Measurements from ENCODE around the gene DRG2.

Gene DRG2

DNA sequence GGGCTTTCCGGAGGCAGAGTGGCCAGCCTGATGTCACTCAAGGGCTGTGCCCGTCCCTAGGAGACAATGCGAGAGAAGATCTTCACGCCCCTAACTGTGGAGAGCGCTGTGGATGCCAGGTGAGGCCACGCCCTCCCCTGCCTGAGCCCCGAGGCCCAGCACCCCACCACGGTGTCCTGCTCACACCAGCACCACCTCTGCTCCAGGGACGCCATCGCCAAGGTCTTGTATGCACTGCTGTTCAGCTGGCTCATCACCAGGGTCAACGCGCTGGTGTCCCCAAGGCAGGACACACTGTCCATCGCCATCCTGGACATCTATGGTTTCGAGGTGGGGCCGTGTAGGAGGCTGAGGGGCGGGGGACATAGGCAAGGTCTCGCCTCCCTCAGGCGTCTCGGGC is 48.6 kb downstream of the DRG2 start:
- H3K9me3 ChIP-seq (ENCODE audit: low read length): no peaks in the 10 kb centered on the region
- H3K27me3 ChIP-seq (ENCODE audit: insufficient read depth, low read length): 0 out of 2 replicates have a peak, but pooled peaks cover 6% of the 10 kb centered on the region
- no peak overlapping the region for H3K9ac ChIP-seq (ENCODE audit: low read length)
- no peak overlapping the region for H3K4me2 ChIP-seq (ENCODE audit: low read length)
- no peaks in the 10 kb centered on the region for H3K9me2 ChIP-seq (ENCODE audit: low read depth, low read length)
- H3K4me1 ChIP-seq (ENCODE audit: insufficient read depth, low read length, severe bottlenecking): no peaks in the 10 kb centered on the region
- H3K27ac ChIP-seq (ENCODE audit: low read depth, low read length, poor library complexity, severe bottlenecking): no peak overlapping the region
- H3K4me3 ChIP-seq (ENCODE audit: low read depth, low read length, poor library complexity, severe bottlenecking): no peak overlapping the region
- H3K79me2 ChIP-seq (ENCODE audit: insufficient read depth, low read length): no peaks in the 10 kb centered on the region
- no peaks in the 10 kb centered on the region for H3K36me3 ChIP-seq (ENCODE audit: insufficient read depth, low read length)
- TF ChIP-seq EZH2 (IDR thresholded peaks at IDR 0.05; ENCODE audit: borderline replicate concordance, low read length): no peak
- TF ChIP-seq, protein P1, sequence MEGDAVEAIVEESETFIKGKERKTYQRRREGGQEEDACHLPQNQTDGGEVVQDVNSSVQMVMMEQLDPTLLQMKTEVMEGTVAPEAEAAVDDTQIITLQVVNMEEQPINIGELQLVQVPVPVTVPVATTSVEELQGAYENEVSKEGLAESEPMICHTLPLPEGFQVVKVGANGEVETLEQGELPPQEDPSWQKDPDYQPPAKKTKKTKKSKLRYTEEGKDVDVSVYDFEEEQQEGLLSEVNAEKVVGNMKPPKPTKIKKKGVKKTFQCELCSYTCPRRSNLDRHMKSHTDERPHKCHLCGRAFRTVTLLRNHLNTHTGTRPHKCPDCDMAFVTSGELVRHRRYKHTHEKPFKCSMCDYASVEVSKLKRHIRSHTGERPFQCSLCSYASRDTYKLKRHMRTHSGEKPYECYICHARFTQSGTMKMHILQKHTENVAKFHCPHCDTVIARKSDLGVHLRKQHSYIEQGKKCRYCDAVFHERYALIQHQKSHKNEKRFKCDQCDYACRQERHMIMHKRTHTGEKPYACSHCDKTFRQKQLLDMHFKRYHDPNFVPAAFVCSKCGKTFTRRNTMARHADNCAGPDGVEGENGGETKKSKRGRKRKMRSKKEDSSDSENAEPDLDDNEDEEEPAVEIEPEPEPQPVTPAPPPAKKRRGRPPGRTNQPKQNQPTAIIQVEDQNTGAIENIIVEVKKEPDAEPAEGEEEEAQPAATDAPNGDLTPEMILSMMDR (IDR thresholded peaks at IDR 0.05; ENCODE audit: low read length): no peak
- no peak overlapping the region for H2AFZ ChIP-seq (ENCODE audit: low read length)
- H3F3A ChIP-seq (ENCODE audit: insufficient read depth, low read length): no peaks in the 10 kb centered on the region
- H4K20me1 ChIP-seq (ENCODE audit: insufficient read depth, low read length): no peaks in the 10 kb centered on the region

DNA sequence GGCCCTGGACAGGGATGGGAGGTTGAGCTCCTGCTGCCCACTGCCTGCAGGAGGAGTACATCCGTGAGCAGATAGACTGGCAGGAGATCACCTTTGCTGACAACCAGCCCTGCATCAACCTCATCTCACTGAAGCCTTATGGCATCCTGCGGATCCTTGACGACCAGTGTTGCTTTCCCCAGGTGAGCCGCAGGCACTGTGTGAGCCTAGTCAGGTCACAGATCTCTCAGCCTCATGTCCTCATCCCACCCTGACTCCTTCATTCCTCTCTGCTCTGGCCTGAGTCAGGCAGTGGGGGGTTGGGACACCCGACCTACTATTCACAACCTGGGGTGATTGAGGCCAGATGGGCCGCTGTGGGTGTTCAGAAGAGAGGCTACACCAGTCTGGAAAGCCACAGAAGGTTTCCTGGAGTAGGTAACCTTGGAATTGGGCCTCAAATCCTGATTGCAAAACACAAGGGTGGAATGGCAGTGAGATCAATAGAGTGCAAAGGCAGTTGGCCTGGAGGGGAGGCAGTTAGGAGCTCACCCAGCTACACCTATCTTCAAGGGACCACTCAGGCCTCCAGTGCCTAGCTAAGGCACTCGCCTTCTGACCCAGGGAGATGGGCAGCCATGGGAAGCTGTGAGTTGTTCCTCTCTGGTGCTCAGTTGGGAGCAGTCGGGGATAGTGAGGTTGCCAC is 50.5 kb downstream of the DRG2 start:
- no peaks in the 10 kb centered on the region for H4K20me1 ChIP-seq (ENCODE audit: insufficient read depth, low read length)

DNA sequence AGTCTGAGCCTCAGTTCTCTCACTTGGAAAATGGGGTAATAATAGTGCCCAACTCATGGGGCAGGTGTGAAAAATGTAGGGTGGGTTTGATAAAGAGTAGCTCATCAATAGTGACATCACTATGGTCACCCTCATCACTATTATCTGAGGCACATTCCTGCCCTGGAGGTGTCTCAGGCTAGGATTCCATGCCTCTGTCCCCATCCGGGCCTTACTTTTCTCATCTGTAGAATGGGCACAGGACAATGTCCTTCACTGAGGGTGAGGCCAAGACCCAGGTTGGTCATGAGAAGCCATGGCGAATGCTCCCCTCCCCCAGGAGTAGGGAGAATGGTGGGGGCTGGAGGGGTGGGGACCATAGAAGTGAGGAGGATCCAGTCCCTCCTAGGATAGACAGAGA is 51.3 kb downstream of the DRG2 start:
- H3K79me2 ChIP-seq (ENCODE audit: insufficient read depth, low read length): no peaks in the 10 kb centered on the region
- no peak overlapping the region for H3K4me2 ChIP-seq (ENCODE audit: low read length)
- no peaks in the 10 kb centered on the region for H3F3A ChIP-seq (ENCODE audit: insufficient read depth, low read length)
- TF ChIP-seq EZH2 (IDR thresholded peaks at IDR 0.05; ENCODE audit: borderline replicate concordance, low read length): no peak
- TF ChIP-seq, protein P1 (IDR thresholded peaks at IDR 0.05; ENCODE audit: low read length): no peak
- no peak overlapping the region for H3K4me3 ChIP-seq (ENCODE audit: low read depth, low read length, poor library complexity, severe bottlenecking)
- H3K9me3 ChIP-seq (ENCODE audit: low read length): no peaks in the 10 kb centered on the region
- no peak overlapping the region for H3K9ac ChIP-seq (ENCODE audit: low read length)
- peaks cover 6% of the 10 kb centered on the region; the same call in 1 of the 2 replicates for H3K27me3 ChIP-seq (ENCODE audit: insufficient read depth, low read length)
- no peaks in the 10 kb centered on the region for H3K9me2 ChIP-seq (ENCODE audit: low read depth, low read length)
- no peaks in the 10 kb centered on the region for H3K36me3 ChIP-seq (ENCODE audit: insufficient read depth, low read length)
- no peak overlapping the region for H2AFZ ChIP-seq (ENCODE audit: low read length)
- H3K4me1 ChIP-seq (ENCODE audit: insufficient read depth, low read length, severe bottlenecking): no peaks in the 10 kb centered on the region
- H3K27ac ChIP-seq (ENCODE audit: low read depth, low read length, poor library complexity, severe bottlenecking): no peak overlapping the region
- no peaks in the 10 kb centered on the region for H4K20me1 ChIP-seq (ENCODE audit: insufficient read depth, low read length)

More for the DNA sequence above, 50.5 kb downstream of the DRG2 start:
- Histone ChIP-seq H3K4me3 (ENCODE audit: low read depth, low read length, poor library complexity, severe bottlenecking) (no peak overlapping the region), H3K36me3 (ENCODE audit: insufficient read depth, low read length) (no peaks in the 10 kb centered on the region), H3K9ac (ENCODE audit: low read length) (no peak overlapping the region), H3K27me3 (ENCODE audit: insufficient read depth, low read length) (peaks cover 6% of the 10 kb centered on the region; the same call in 1 of the 2 replicates), H3K79me2 (ENCODE audit: insufficient read depth, low read length) (no peaks in the 10 kb centered on the region), H3F3A (ENCODE audit: insufficient read depth, low read length) (no peaks in the 10 kb centered on the region), H3K27ac (ENCODE audit: low read depth, low read length, poor library complexity, severe bottlenecking) (no peak overlapping the region), H3K9me2 (ENCODE audit: low read depth, low read length) (no peaks in the 10 kb centered on the region), H3K4me2 (ENCODE audit: low read length) (no peak overlapping the region), H2AFZ (ENCODE audit: low read length) (no peak overlapping the region), H3K4me1 (ENCODE audit: insufficient read depth, low read length, severe bottlenecking) (no peaks in the 10 kb centered on the region), H3K9me3 (ENCODE audit: low read length) (no peaks in the 10 kb centered on the region)
- TF ChIP-seq EZH2 (IDR thresholded peaks at IDR 0.05; ENCODE audit: borderline replicate concordance, low read length): no peak
- TF ChIP-seq, protein P1 (IDR thresholded peaks at IDR 0.05; ENCODE audit: low read length): no peak
